H9 (cell line): ENCODE measurements around the gene VWA8. TPM values are rescaled to one million over a fixed set of nuclear protein-coding genes. Genes with fewer than 3 reads are reported as not detected.

Experiments used
- DNase-seq: peaks from one replicate; pipeline ENCODE4 v3.0.0-alpha.2; 2017
- H2AFZ ChIP-seq: one replicate; pipeline ENCODE4 v1.6.1; 2013; ENCODE audit warnings: mild to moderate bottlenecking, low read length, control low read depth, moderate library complexity
- H2AK5ac ChIP-seq: 2 replicates; pipeline ENCODE4 v1.6.1; 2013; ENCODE audit warnings: low read length, control low read depth, mixed read lengths; ENCODE audit not compliant: insufficient read length
- H2BK120ac ChIP-seq: one replicate; pipeline ENCODE4 v1.6.1; 2013; ENCODE audit warnings: low read depth, mild to moderate bottlenecking, low read length, control low read depth, inconsistent platforms; ENCODE audit not compliant: poor library complexity, severe bottlenecking
- H2BK12ac ChIP-seq: 2 replicates; pipeline ENCODE4 v1.6.1; 2013; ENCODE audit warnings: low read length, control low read depth, mixed read lengths, low read depth; ENCODE audit not compliant: insufficient read length
- H2BK15ac ChIP-seq: 2 replicates; pipeline ENCODE4 v1.6.1; 2013; ENCODE audit warnings: low read depth, low read length, control low read depth
- H2BK20ac ChIP-seq: one replicate; pipeline ENCODE4 v1.6.1; 2013; ENCODE audit warnings: low read depth, mild to moderate bottlenecking, low read length, control low read depth, inconsistent platforms; ENCODE audit not compliant: poor library complexity, severe bottlenecking
- H2BK5ac ChIP-seq: 2 replicates; pipeline ENCODE4 v1.6.1; 2013; ENCODE audit warnings: low read length, control low read depth, mixed read lengths; ENCODE audit not compliant: insufficient read length
- H3K14ac ChIP-seq: 2 replicates; pipeline ENCODE4 v1.6.1; 2013; ENCODE audit warnings: low read length, control low read depth; ENCODE audit not compliant: insufficient read depth
- H3K18ac ChIP-seq: 2 replicates; pipeline ENCODE4 v1.6.1; 2013; ENCODE audit warnings: low read depth, mild to moderate bottlenecking, mixed read lengths, low read length, control low read depth; ENCODE audit not compliant: insufficient read length
- H3K23ac ChIP-seq: 2 replicates; pipeline ENCODE4 v1.6.1; 2013; ENCODE audit warnings: low read length, control low read depth, mixed read lengths, low read depth; ENCODE audit not compliant: insufficient read length
- H3K23me2 ChIP-seq: 2 replicates; pipeline ENCODE4 v1.6.1; 2013; ENCODE audit warnings: low read depth, mild to moderate bottlenecking, mixed read lengths, low read length, control low read depth; ENCODE audit not compliant: insufficient read length, poor library complexity, severe bottlenecking
- H3K27ac ChIP-seq: 2 replicates; pipeline ENCODE4 v1.5.1; 2013; ENCODE audit warnings: low read length, control low read depth, mixed read lengths, low read depth; ENCODE audit not compliant: insufficient read length
- H3K27me3 ChIP-seq: 2 replicates; pipeline ENCODE4 v1.6.1; 2013; ENCODE audit warnings: low read length, control low read depth, inconsistent platforms; ENCODE audit not compliant: insufficient read depth
- H3K4ac ChIP-seq: 2 replicates; pipeline ENCODE4 v1.6.1; 2013; ENCODE audit warnings: low read depth, mild to moderate bottlenecking, control low read depth, inconsistent platforms, low read length, moderate library complexity
- H3K4me1 ChIP-seq: 2 replicates; pipeline ENCODE4 v1.6.1; 2013; ENCODE audit warnings: low read length, control low read depth, inconsistent platforms; ENCODE audit not compliant: insufficient read depth
- H3K4me2 ChIP-seq: 2 replicates; pipeline ENCODE4 v1.6.1; 2013; ENCODE audit warnings: low read length, control low read depth, mixed read lengths; ENCODE audit not compliant: insufficient read length, insufficient read depth
- H3K56ac ChIP-seq: 2 replicates; pipeline ENCODE4 v1.6.1; 2013; ENCODE audit warnings: low read depth, mild to moderate bottlenecking, mixed read lengths, low read length, control low read depth; ENCODE audit not compliant: insufficient read length
- H3K79me1 ChIP-seq: 2 replicates; pipeline ENCODE4 v1.6.1; 2013; ENCODE audit warnings: low read depth, mild to moderate bottlenecking, moderate library complexity, low read length, control low read depth, inconsistent platforms; ENCODE audit not compliant: insufficient read depth, poor library complexity, severe bottlenecking
- H3K79me2 ChIP-seq: 2 replicates; pipeline ENCODE4 v1.6.1; 2013; ENCODE audit warnings: low read length, control low read depth, inconsistent platforms; ENCODE audit not compliant: insufficient read depth
- H3K9ac ChIP-seq: 2 replicates; pipeline ENCODE4 v1.6.1; 2013; ENCODE audit warnings: low read length, control low read depth, mixed read lengths; ENCODE audit not compliant: insufficient read length; ENCODE audit errors: extremely low read depth
- H3K9me3 ChIP-seq: one replicate; pipeline ENCODE4 v1.6.1; 2013; ENCODE audit warnings: low read depth, low read length, inconsistent platforms; ENCODE audit not compliant: control insufficient read depth
- H3T11ph ChIP-seq: one replicate; pipeline ENCODE4 v1.6.1; 2013; ENCODE audit warnings: mild to moderate bottlenecking, low read length, control low read depth, inconsistent platforms
- H4K20me1 ChIP-seq: one replicate; pipeline ENCODE4 v1.6.1; 2013; ENCODE audit not compliant: control insufficient read depth, insufficient read length, insufficient read depth
- H4K5ac ChIP-seq: 2 replicates; pipeline ENCODE4 v1.6.1; 2013; ENCODE audit warnings: low read depth, mild to moderate bottlenecking, mixed read lengths, low read length, control low read depth; ENCODE audit not compliant: insufficient read length
- H4K8ac ChIP-seq: replicated peaks from 2 replicates; pipeline ENCODE4 v1.6.1; 2013; ENCODE audit warnings: low read length, control low read depth, mixed read lengths, low read depth; ENCODE audit not compliant: insufficient read length
- H4K91ac ChIP-seq: 2 replicates; pipeline ENCODE4 v1.6.1; 2013; ENCODE audit warnings: low read depth, mild to moderate bottlenecking, moderate library complexity, mixed read lengths, low read length, control low read depth; ENCODE audit not compliant: insufficient read length
- H3K27ac Mint-ChIP-seq, 3 experiments: 2 replicates in 2 of 3; 3 replicates in 1 of 3; pipeline ENCODE4 v1.8.0; 2020 to 2021; ENCODE audit warnings: mixed read lengths in 3 of 3, mild to moderate bottlenecking in 1 of 3, moderate library complexity in 1 of 3
- H3K27me3 Mint-ChIP-seq: 2 replicates; pipeline ENCODE4 v1.8.0; 2021; ENCODE audit warnings: low read depth, mild to moderate bottlenecking, moderate library complexity, mixed read lengths
- H3K36me3 Mint-ChIP-seq, 3 experiments: 2 replicates in 2 of 3; 3 replicates in 1 of 3; pipeline ENCODE4 v1.8.0; 2020 to 2021; ENCODE audit warnings: low read depth in 3 of 3, mixed read lengths in 3 of 3; ENCODE audit not compliant: insufficient read depth in 1 of 3
- H3K4me1 Mint-ChIP-seq, 2 experiments: 2 replicates each; pipeline ENCODE4 v1.8.0; 2020; ENCODE audit warnings: mixed read lengths in 2 of 2
- H3K4me3 Mint-ChIP-seq, 2 experiments: 2 replicates in 1 of 2; 3 replicates in 1 of 2; pipeline ENCODE4 v1.8.0; 2020 to 2021; ENCODE audit warnings: mild to moderate bottlenecking in 2 of 2, mixed read lengths in 2 of 2, moderate library complexity in 1 of 2
- H3K9me3 Mint-ChIP-seq, 2 experiments: 2 replicates in 1 of 2; 3 replicates in 1 of 2; pipeline ENCODE4 v1.8.0; 2020; ENCODE audit warnings: mild to moderate bottlenecking in 2 of 2, mixed read lengths in 2 of 2, moderate library complexity in 1 of 2
- CTCF ChIP-seq: fragments of 200-600 bp; sonication (generic); conservative IDR thresholded peaks from 3 replicates; pipeline ENCODE4 v1.8.0; 2021; ENCODE audit warnings: antibody characterized with exemption, mild to moderate bottlenecking
- WGBS: extraction: QIAGEN DNeasy Blood & Tissue Kit; methylation state at CpG from one replicate; pipeline ENCODE4 v1.1.7; 2013; ENCODE audit warnings: missing lambda C conversion rate, low lambda C conversion rate, mixed read lengths; ENCODE audit not compliant: insufficient read length; ENCODE audit errors: extremely low coverage; 5-methylcytosine and 5-hydroxymethylcytosine counted together
- total RNA-seq: library from RNA; stranded (reverse); gene quantifications from 2 replicates; pipeline ENCODE4 v1.2.1, GENCODE V29; 2021

The VWA8 gene
- total RNA-seq, 1 experiment from 2014 or later: 17.4 TPM

GRCh38 chr13:41720839-41721561 lies 239.9 kb downstream of the VWA8 start:
- Histone ChIP-seq H3K9me3 (no peaks in the 10 kb centered on the region), H3K27ac (no peak overlapping the region), H2AFZ (no peak overlapping the region), H2BK120ac (no peak overlapping the region), H3K4me1 (no peaks in the 10 kb centered on the region), H3K4me2 (no peak overlapping the region), H2BK20ac (no peak overlapping the region), H3K9ac (no peak overlapping the region), H4K5ac (no peak overlapping the region), H3K18ac (no peak overlapping the region), H3T11ph (no peak overlapping the region), H3K14ac (no peak overlapping the region), H2BK5ac (no peak overlapping the region), H2AK5ac (no peak overlapping the region), H2BK15ac (no peak overlapping the region), H4K20me1 (no peaks in the 10 kb centered on the region), H3K23me2 (no peaks in the 10 kb centered on the region), H3K4ac (no peak overlapping the region), H3K23ac (no peak overlapping the region), H3K27me3 (no peaks in the 10 kb centered on the region), H3K56ac (no peak overlapping the region), H2BK12ac (no peak overlapping the region), H4K91ac (no peak overlapping the region), H3K79me2 (no peaks in the 10 kb centered on the region), H3K79me1 (no peaks in the 10 kb centered on the region), H4K8ac (no peak overlapping the region)
- WGBS: no CpG with 5 or more reads among the region's 5 CpGs
- no peaks in the 10 kb centered on the region for H3K27me3 Mint-ChIP-seq
- no peaks in the 10 kb centered on the region; a peak in 2 of 7 replicates for H3K36me3 Mint-ChIP-seq
- no peaks in the 10 kb centered on the region for H3K4me1 Mint-ChIP-seq
- TF ChIP-seq CTCF: no peak
- no peak overlapping the region for H3K27ac Mint-ChIP-seq
- H3K9me3 Mint-ChIP-seq: no peaks in the 10 kb centered on the region
- H3K4me3 Mint-ChIP-seq: no peak overlapping the region
- DNase-seq: no peak
